Measurements from ENCODE around the gene AMOTL1. TPM values are rescaled to one million over a fixed set of nuclear protein-coding genes. Genes with fewer than 3 reads are reported as not detected.
A peak's percentile ranks its signal among the peaks of the same experiment; 100 is the strongest.

AMOTL1 gene
- total RNA-seq, 1 donor from 2014 or later = 35.9 TPM

DNA sequence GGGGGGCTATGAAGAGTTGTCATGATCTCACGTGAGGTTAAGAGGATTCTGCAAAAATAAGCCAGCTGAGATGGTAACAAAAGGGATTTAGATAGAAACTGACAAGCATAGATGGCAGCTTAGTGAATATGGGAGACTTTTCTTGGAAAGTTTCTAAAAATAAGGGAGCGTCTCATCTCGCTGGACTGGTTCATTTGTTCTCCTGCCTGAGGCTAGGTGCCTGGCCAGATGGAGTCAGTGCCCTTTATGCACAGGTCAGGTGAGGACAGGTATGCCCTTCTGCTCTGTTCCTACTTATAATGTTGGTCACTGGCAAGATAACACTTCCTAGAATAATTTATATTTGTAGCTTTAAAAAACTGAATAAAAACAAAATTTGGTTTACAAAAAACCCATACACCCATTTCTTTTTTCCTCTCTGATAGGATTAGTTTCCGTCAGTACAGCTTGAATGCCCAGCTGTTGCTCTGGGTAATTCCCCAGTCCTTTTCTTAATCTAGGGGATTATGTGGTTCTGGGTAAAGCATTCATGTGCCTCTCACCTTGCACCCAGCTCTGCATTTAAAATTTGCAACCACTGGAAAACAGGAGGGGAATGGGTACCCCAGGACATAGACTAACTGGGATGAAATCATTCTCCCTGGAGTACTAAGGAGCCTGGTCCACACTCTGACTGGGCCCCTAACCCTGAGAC is 90.0 kb downstream of the AMOTL1 start:
- H3K4me1 Mint-ChIP-seq (ENCODE audit: unreplicated experiment) = peaks cover 3% of the 10 kb centered on the region
- no peak for TF ChIP-seq CTCF (IDR thresholded peaks at IDR 0.05; ENCODE audit: unreplicated experiment)
- H3K4me3 Mint-ChIP-seq (ENCODE audit: unreplicated experiment) = no peak overlapping the region
- no peak for DNase-seq (ENCODE audit: low spot score)
- H3K9me3 Mint-ChIP-seq (ENCODE audit: unreplicated experiment) = no peaks in the 10 kb centered on the region
- no peak overlapping the region for H3K27ac Mint-ChIP-seq (ENCODE audit: unreplicated experiment)
- H3K36me3 Mint-ChIP-seq (ENCODE audit: low read depth, unreplicated experiment) = peaks cover 72% of the 10 kb centered on the region
- peaks cover 5% of the 10 kb centered on the region for H3K27me3 Mint-ChIP-seq (ENCODE audit: unreplicated experiment)

DNA sequence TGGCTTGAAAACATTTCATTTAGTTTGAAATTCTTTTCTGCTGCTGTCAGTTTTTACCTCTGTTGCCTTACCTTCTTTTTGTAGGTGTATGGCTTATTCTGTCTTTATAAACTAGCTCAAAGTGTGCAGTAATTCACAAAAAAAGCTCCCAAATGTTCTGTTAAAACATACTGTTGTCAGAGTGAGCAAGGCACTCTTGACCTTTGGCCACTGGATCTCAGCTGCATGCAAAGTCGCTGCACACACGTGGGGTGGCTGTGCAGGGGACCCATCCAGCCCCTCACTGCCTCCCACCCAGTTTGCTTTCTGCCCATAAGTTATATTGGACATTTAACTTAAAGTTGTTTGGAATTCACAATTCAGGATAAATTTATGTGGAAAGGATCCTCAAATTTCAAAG is 92.2 kb downstream of the AMOTL1 start:
- H3K27ac Mint-ChIP-seq (ENCODE audit: unreplicated experiment) = no peak overlapping the region
- no peaks in the 10 kb centered on the region for H3K9me3 Mint-ChIP-seq (ENCODE audit: unreplicated experiment)
- no peak for TF ChIP-seq CTCF (IDR thresholded peaks at IDR 0.05; ENCODE audit: unreplicated experiment)
- no peak for DNase-seq (ENCODE audit: low spot score)
- peaks cover 3% of the 10 kb centered on the region for H3K4me1 Mint-ChIP-seq (ENCODE audit: unreplicated experiment)
- peaks cover 5% of the 10 kb centered on the region for H3K27me3 Mint-ChIP-seq (ENCODE audit: unreplicated experiment)
- H3K36me3 Mint-ChIP-seq (ENCODE audit: low read depth, unreplicated experiment) = peaks cover 67% of the 10 kb centered on the region
- H3K4me3 Mint-ChIP-seq (ENCODE audit: unreplicated experiment) = peak overlapping the region; percentile 47

GRCh38 chr11:94861306-94861845 is 93.2 kb downstream of the AMOTL1 start:
- Mint-ChIP-seq H3K27ac (ENCODE audit: unreplicated experiment) (no peak overlapping the region), H3K4me1 (ENCODE audit: unreplicated experiment) (peaks cover 8% of the 10 kb centered on the region), H3K36me3 (ENCODE audit: low read depth, unreplicated experiment) (peaks cover 69% of the 10 kb centered on the region), H3K27me3 (ENCODE audit: unreplicated experiment) (peaks cover 6% of the 10 kb centered on the region), H3K4me3 (ENCODE audit: unreplicated experiment) (no peak overlapping the region), H3K9me3 (ENCODE audit: unreplicated experiment) (no peaks in the 10 kb centered on the region)
- no peak for TF ChIP-seq CTCF (IDR thresholded peaks at IDR 0.05; ENCODE audit: unreplicated experiment)
- DNase-seq (ENCODE audit: low spot score) = no peak

GRCh38 chr11:94862926-94863880 is 95.0 kb downstream of the AMOTL1 start:
- H3K36me3 Mint-ChIP-seq (ENCODE audit: low read depth, unreplicated experiment) = peaks cover 58% of the 10 kb centered on the region
- H3K9me3 Mint-ChIP-seq (ENCODE audit: unreplicated experiment) = no peaks in the 10 kb centered on the region
- peaks cover 15% of the 10 kb centered on the region for H3K4me1 Mint-ChIP-seq (ENCODE audit: unreplicated experiment)
- H3K27ac Mint-ChIP-seq (ENCODE audit: unreplicated experiment) = no peak overlapping the region
- peaks cover 7% of the 10 kb centered on the region for H3K27me3 Mint-ChIP-seq (ENCODE audit: unreplicated experiment)
- H3K4me3 Mint-ChIP-seq (ENCODE audit: unreplicated experiment) = no peak overlapping the region
- no peak for TF ChIP-seq CTCF (IDR thresholded peaks at IDR 0.05; ENCODE audit: unreplicated experiment)
- DNase-seq (ENCODE audit: low spot score) = no peak
